HepG2 (cell line): ENCODE results near the gene MYO3A. TPM values are rescaled to one million over a fixed set of nuclear protein-coding genes. Genes with fewer than 3 reads are reported as not detected.
A peak's percentile ranks its signal among the peaks of the same experiment; 100 is the strongest.

Experiments used
- ATAC-seq: fragments of 200-7000 bp; cut with Tn5 transposase; 3 replicates; pipeline ENCODE4 v1.9.1; 2020; ENCODE audit warnings: mild to moderate bottlenecking, moderate library complexity
- BruUV-seq: library from RNA; stranded (reverse); fragments of 400-500 nt; replicated peaks from 2 replicates; lab custom pipeline; 2021; lab: Mats Ljungman, UMichigan
- CTCF ChIA-PET: fragments of 300-600 bp; formaldehyde crosslinking; extraction: SDS; loops from one replicate; lab custom pipeline; 2021; ENCODE audit warnings: low total read pairs, inconsistent platforms, low intra/inter-chr PET ratio; lab: Yijun Ruan, JAX
- POLR2A ChIA-PET: fragments of 350-600 bp; sonication (Branson Sonifier 250); formaldehyde crosslinking; loops from one replicate; lab custom pipeline; 2020; ENCODE audit warnings: antibody characterized with exemption, inconsistent platforms; lab: Yijun Ruan, JAX
- DNase-seq: peaks from one replicate; pipeline ENCODE4 v3.0.0-alpha.2; 2015; ENCODE audit warnings: low spot score
- FAIRE-seq: peaks from 3 replicates; lab custom pipeline; 2011; peaks lifted over from hg19 to GRCh38; lab: Jason Lieb, UNC
- H2AFZ ChIP-seq: one replicate; pipeline ENCODE4 v1.6.1; 2011; ENCODE audit warnings: low read length, inconsistent platforms
- H3K27ac ChIP-seq: fragments of 300-600 bp; 3 replicates; pipeline ENCODE4 v1.8.0; 2011; ENCODE audit warnings: mixed run types, mild to moderate bottlenecking, mixed read lengths, low read length, inconsistent platforms; ENCODE audit not compliant: insufficient read depth; ENCODE audit errors: extremely low read length
- H3K27me3 ChIP-seq, 2 experiments: fragments of 200-600 bp in 1 of 2; 2 replicates in 1 of 2; 3 replicates in 1 of 2; pipeline versions ENCODE4 v1.6.0 to v1.8.0; 2011; ENCODE audit warnings: low read length in 2 of 2, mild to moderate bottlenecking in 2 of 2, moderate library complexity in 2 of 2, inconsistent platforms in 1 of 2; ENCODE audit not compliant: insufficient read depth in 2 of 2, control insufficient read depth in 1 of 2
- H3K36me3 ChIP-seq, 2 experiments: fragments of 200-600 bp in 1 of 2; replicated peaks in 1 of 2; 2 replicates in 1 of 2; 3 replicates in 1 of 2; pipeline versions ENCODE4 v1.5.1 to v1.8.0; 2011; ENCODE audit warnings: low read length in 2 of 2, inconsistent platforms in 1 of 2; ENCODE audit not compliant: insufficient read depth in 2 of 2, control insufficient read depth in 1 of 2
- H3K4me1 ChIP-seq: 2 replicates; pipeline ENCODE4 v1.5.1; 2012; ENCODE audit warnings: low read length, inconsistent platforms; ENCODE audit not compliant: insufficient read depth
- H3K4me2 ChIP-seq: 2 replicates; pipeline ENCODE4 v1.6.0; 2011; ENCODE audit warnings: low read depth, low read length, inconsistent platforms
- H3K4me3 ChIP-seq, 3 experiments: fragments of 200-600 bp in 1 of 3; sonication (generic), shearing (Covaris generic) in 1 of 3; replicated peaks in 1 of 3; 2 replicates each; pipeline ENCODE4 v1.5.1; 2011 to 2016; ENCODE audit warnings: low read length in 3 of 3, inconsistent platforms in 2 of 3, low read depth in 2 of 3, mild to moderate bottlenecking in 2 of 3, control low read depth in 1 of 3, mixed read lengths in 1 of 3; ENCODE audit not compliant: insufficient read depth in 1 of 3
- H3K79me2 ChIP-seq: one replicate; pipeline ENCODE4 v1.6.1; 2011; ENCODE audit warnings: low read length, inconsistent platforms; ENCODE audit not compliant: insufficient read depth
- H3K9ac ChIP-seq: 2 replicates; pipeline ENCODE4 v1.6.0; 2011; ENCODE audit warnings: mild to moderate bottlenecking, low read depth, low read length, inconsistent platforms; ENCODE audit not compliant: insufficient read depth
- H3K9me3 ChIP-seq: 2 replicates; pipeline ENCODE4 v1.5.1; 2012; ENCODE audit warnings: mild to moderate bottlenecking, low read length
- H4K20me1 ChIP-seq: 2 replicates; pipeline ENCODE4 v1.6.0; 2011; ENCODE audit warnings: inconsistent platforms, mild to moderate bottlenecking, low read length, moderate library complexity; ENCODE audit not compliant: insufficient read depth
- AHR ChIP-seq: IDR thresholded peaks from 2 replicates; pipeline ENCODE4 v1.6.1; 2018; ENCODE audit warnings: missing genetic modification reagents, missing compliant biosample characterization
- EHMT2 ChIP-seq: fragments of 200-600 bp; sonication (generic); IDR thresholded peaks from 2 replicates; pipeline ENCODE4 v1.7.0; 2017; ENCODE audit warnings: antibody characterized with exemption, low read depth, low read length, borderline replicate concordance
- HOXA5 ChIP-seq: sonication (generic); formaldehyde crosslinking; IDR thresholded peaks from 2 replicates; pipeline ENCODE4 v1.4.0; 2020; ENCODE audit warnings: missing genetic modification reagents
- KDM3A ChIP-seq: IDR thresholded peaks from 2 replicates; pipeline ENCODE4 v1.6.1; 2018; ENCODE audit warnings: low read depth, missing compliant biosample characterization
- MAFF ChIP-seq: IDR thresholded peaks from 2 replicates; pipeline ENCODE4 v1.6.1; 2011; ENCODE audit warnings: low read depth, low read length, improper control_type of control experiment
- MAFK ChIP-seq, 2 experiments: IDR thresholded peaks in 1 of 2; conservative IDR thresholded peaks in 1 of 2; 2 replicates each; pipeline ENCODE4 v1.6.1; 2011; ENCODE audit warnings: improper control_type of control experiment in 2 of 2, low read length in 2 of 2
- MZF1 ChIP-seq: sonication (generic); formaldehyde crosslinking; IDR thresholded peaks from 2 replicates; pipeline ENCODE4 v1.8.1; 2023; ENCODE audit warnings: mild to moderate bottlenecking, missing genetic modification reagents, borderline replicate concordance
- SNAI1 ChIP-seq: sonication (generic); formaldehyde crosslinking; IDR thresholded peaks from 2 replicates; pipeline ENCODE4 v1.5.0; 2020; ENCODE audit warnings: mild to moderate bottlenecking, missing genetic modification reagents, borderline replicate concordance
- THYN1 ChIP-seq: sonication (generic); formaldehyde crosslinking; IDR thresholded peaks from 2 replicates; pipeline ENCODE4 v1.8.1; 2023; ENCODE audit warnings: low read depth, mild to moderate bottlenecking, moderate library complexity, missing genetic modification reagents, borderline replicate concordance
- ZC3H4 ChIP-seq: sonication (generic); formaldehyde crosslinking; IDR thresholded peaks from 2 replicates; pipeline ENCODE4 v1.4.0; 2020; ENCODE audit warnings: missing genetic modification reagents, borderline replicate concordance
- ZNF121 ChIP-seq: sonication (generic); formaldehyde crosslinking; IDR thresholded peaks from 2 replicates; pipeline ENCODE4 v1.5.0; 2020; ENCODE audit warnings: mild to moderate bottlenecking, missing genetic modification reagents
- ZNF746 ChIP-seq: sonication (generic); formaldehyde crosslinking; IDR thresholded peaks from 2 replicates; pipeline ENCODE4 v1.8.0; 2022; ENCODE audit warnings: mild to moderate bottlenecking, missing genetic modification reagents
- WGBS: methylation state at CpG from one replicate; pipeline ENCODE4 v1.1.6; 2017; ENCODE audit warnings: low lambda C conversion rate; 5-methylcytosine and 5-hydroxymethylcytosine counted together
- in situ Hi-C: cut with HindIII; loops from 2 replicates; pipeline ENCODE4 v1.10.0; 2017; ENCODE audit warnings: low pct_unique_long_range_greater_than_20kb; ENCODE audit not compliant: extremely low pct_ligation_motif_present
- intact Hi-C: fragments of 100-400 bp; cut with micrococcal nuclease; formaldehyde crosslinking; loops from one replicate; pipeline ENCODE4 v1.10.0; 2022; ENCODE audit not compliant: unreplicated experiment
- polyA plus RNA-seq, 8 experiments: library from polyadenylated mRNA; depleted of rRNA in 3 of 8; stranded (reverse) in 7 of 8; unstranded in 1 of 8; fragments of >200 nt; fragmentation: Illumina TruSeq in 4 of 8; extraction: Trizol in 4 of 8; gene quantifications; 2 replicates each; pipeline versions ENCODE4 v1.2.1 to v1.2.3, GENCODE V29; 2011 to 2016; ENCODE audit warnings: low read depth in 4 of 8, missing spikeins in 1 of 8, mixed read lengths in 1 of 8; ENCODE audit not compliant: insufficient read depth in 1 of 8
- total RNA-seq, 5 experiments: library from RNA; depleted of rRNA; stranded (reverse); fragments of >200 nt; fragmentation: Illumina TruSeq; extraction: Trizol; gene quantifications; 2 replicates each; pipeline ENCODE4 v1.2.3, GENCODE V29; 2016; ENCODE audit warnings: low read depth in 1 of 5

The MYO3A gene
- total and polyA plus RNA-seq, 2 of the 13 experiments (the other 11 are each of a cell fraction or from before 2014, with no cell fraction given) = not detected

GRCh38 chr10:26254616-26255015 is 320.6 kb downstream of the MYO3A start:
- FAIRE-seq (no peak), ATAC-seq (no peak)
- no peak overlapping the region for H3K4me3 ChIP-seq
- no peaks in the 10 kb centered on the region for H4K20me1 ChIP-seq
- BruUV-seq = no TSS peak
- H3K79me2 ChIP-seq = no peaks in the 10 kb centered on the region
- no peaks in the 10 kb centered on the region for H3K4me1 ChIP-seq
- CTCF ChIA-PET = no interaction called here
- in situ Hi-C loops = loop anchor here (25.0 kb wide), 1 partner anchor 517 kb away; no protein-coding TSS in a partner anchor
- TF ChIP-seq MZF1 (CRISPR knock-in tag) (no peak), SNAI1 (CRISPR knock-in tag) (no peak), AHR (CRISPR knock-in tag) (no peak), ZNF121 (CRISPR knock-in tag) (no peak), THYN1 (CRISPR knock-in tag) (no peak), ZC3H4 (no peak), ZNF746 (no peak), HOXA5 (no peak)
- TF ChIP-seq, all 625 proteins: peak for 0
- Histone ChIP-seq H3K27me3 (peaks cover 0 to 6% of the 10 kb centered on the region in 2 experiments; a peak in 2 of 5 replicates), H3K9me3 (no peaks in the 10 kb centered on the region), H2AFZ (no peak overlapping the region), H3K27ac (no peak overlapping the region), H3K9ac (no peak overlapping the region), H3K36me3 (no peaks in the 10 kb centered on the region), H3K4me2 (no peak overlapping the region)
- POLR2A ChIA-PET = no interaction called here
- no peak for DNase-seq
- intact Hi-C loops = no loop called here
- WGBS = 2% methylated on average over 7 of the region's 7 CpGs

GRCh38 chr10:26259341-26259740 is 325.3 kb downstream of the MYO3A start:
- DNase-seq (no peak), ATAC-seq (no peak), FAIRE-seq (no peak)
- no TSS peak for BruUV-seq
- Histone ChIP-seq H3K4me2 (no peak overlapping the region), H2AFZ (no peak overlapping the region), H3K9me3 (no peaks in the 10 kb centered on the region), H3K4me3 (no peak overlapping the region), H3K27ac (no peak overlapping the region), H3K4me1 (no peaks in the 10 kb centered on the region), H3K79me2 (no peaks in the 10 kb centered on the region), H4K20me1 (no peaks in the 10 kb centered on the region), H3K27me3 (peaks cover 0 to 6% of the 10 kb centered on the region in 2 experiments; a peak in 2 of 5 replicates), H3K36me3 (no peaks in the 10 kb centered on the region), H3K9ac (no peak overlapping the region)
- TF ChIP-seq MAFK (conservative IDR thresholded peaks at IDR 0.05 in 1 of 2, IDR thresholded peaks at IDR 0.05 in 1 of 2; ENCODE audit: low read length in 2 of 2) (peak; percentile 71 to 91), EHMT2 (no peak), KDM3A (CRISPR knock-in tag) (no peak), MAFF (peak; percentile 83)
- WGBS = 3% methylated on average over 1 of the region's 1 CpG
- in situ Hi-C loops (loop anchor here (25.0 kb wide), 1 partner anchor 522 kb away; no protein-coding TSS in a partner anchor), intact Hi-C loops (no loop called here)
- CTCF ChIA-PET = no interaction called here
- POLR2A ChIA-PET = no interaction called here
